Activated naive CD4-positive, alpha-beta T cell treated with anti-CD3 and anti-CD28 coated beads, Interleukin-2, amount 10 ng/mL, durations not matched to agents 7 days and 5 days (primary cell): ENCODE measurements around the gene ZMIZ1.

Source experiments
- CTCF ChIA-PET: fragments of 350-600 bp; sonication (Branson Sonifier 250); formaldehyde crosslinking; loops from one replicate; lab custom pipeline; 2021; ENCODE audit warnings: antibody characterized with exemption; lab: Charles Lee
- DNase-seq: peaks from one replicate; pipeline ENCODE4 v3.0.0-alpha.2; 2020
- H3K27ac Mint-ChIP-seq: one replicate; pipeline ENCODE4 v1.8.0; 2021; ENCODE audit warnings: mild to moderate bottlenecking, moderate library complexity, mixed read lengths
- H3K27me3 Mint-ChIP-seq: one replicate; pipeline ENCODE4 v1.8.0; 2021; ENCODE audit warnings: mild to moderate bottlenecking, mixed read lengths
- H3K36me3 Mint-ChIP-seq: one replicate; pipeline ENCODE4 v1.8.0; 2021; ENCODE audit warnings: mixed read lengths
- H3K4me1 Mint-ChIP-seq: one replicate; pipeline ENCODE4 v1.8.0; 2021; ENCODE audit warnings: mixed read lengths
- H3K4me3 Mint-ChIP-seq: one replicate; pipeline ENCODE4 v1.8.0; 2021; ENCODE audit warnings: mild to moderate bottlenecking, moderate library complexity, mixed read lengths
- H3K9me3 Mint-ChIP-seq: one replicate; pipeline ENCODE4 v1.8.0; 2021; ENCODE audit warnings: mixed read lengths

ZMIZ1 gene

DNA sequence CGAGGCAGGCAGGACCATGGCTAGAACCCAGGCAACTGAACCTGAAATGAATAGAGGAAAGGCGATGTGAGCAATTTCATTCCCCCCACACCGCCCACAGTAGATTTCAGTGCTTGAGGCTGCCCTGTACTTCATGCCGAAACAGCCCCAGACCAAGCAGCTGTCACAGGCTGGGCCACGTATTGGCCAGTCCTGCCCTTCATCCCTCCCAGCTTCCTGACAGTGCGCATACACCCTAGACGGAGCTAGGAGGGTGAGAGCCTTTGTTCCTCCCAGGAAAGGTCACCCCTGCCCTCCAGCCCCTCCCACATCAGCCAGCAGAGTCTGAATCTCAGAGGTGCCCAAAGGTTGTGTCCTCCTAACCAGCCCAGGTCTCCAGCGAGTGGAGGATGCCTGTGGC lies 98.8 kb downstream of the ZMIZ1 start:
- CTCF ChIA-PET = no interaction called here
- Mint-ChIP-seq H3K4me3 (no peak overlapping the region), H3K36me3 (no peaks in the 10 kb centered on the region), H3K27ac (no peak overlapping the region), H3K4me1 (no peaks in the 10 kb centered on the region), H3K27me3 (no peaks in the 10 kb centered on the region), H3K9me3 (no peaks in the 10 kb centered on the region)
- no peak for DNase-seq

- CTCF ChIA-PET = no interaction called here
- no peak overlapping the region for H3K4me3 Mint-ChIP-seq
Measured at GRCh38 chr10:79168210-79168609, 99.4 kb downstream of the ZMIZ1 start.

GRCh38 chr10:79170226-79170752 lies 101.5 kb downstream of the ZMIZ1 start:
- Mint-ChIP-seq H3K27me3 (peaks cover 8% of the 10 kb centered on the region), H3K9me3 (no peaks in the 10 kb centered on the region), H3K36me3 (no peaks in the 10 kb centered on the region), H3K4me1 (no peaks in the 10 kb centered on the region), H3K4me3 (no peak overlapping the region), H3K27ac (no peak overlapping the region)
- CTCF ChIA-PET = interaction anchor here (2.6 kb wide), 1 partner anchor 24 kb away, joined by 9 read pairs; no protein-coding TSS in a partner anchor
- no peak for DNase-seq

More at GRCh38 chr10:79168210-79168609, 99.4 kb downstream of the ZMIZ1 start:
- no peaks in the 10 kb centered on the region for H3K27me3 Mint-ChIP-seq
- no peak overlapping the region for H3K27ac Mint-ChIP-seq
- H3K4me1 Mint-ChIP-seq = no peaks in the 10 kb centered on the region
- no peaks in the 10 kb centered on the region for H3K36me3 Mint-ChIP-seq
- no peak for DNase-seq
- no peaks in the 10 kb centered on the region for H3K9me3 Mint-ChIP-seq

- CTCF ChIA-PET = interaction anchor here (2.6 kb wide), 1 partner anchor 23 kb away, joined by 9 read pairs; no protein-coding TSS in a partner anchor
- Mint-ChIP-seq H3K36me3 (no peaks in the 10 kb centered on the region), H3K4me3 (no peak overlapping the region), H3K27ac (no peak overlapping the region), H3K9me3 (no peaks in the 10 kb centered on the region), H3K27me3 (peaks cover 8% of the 10 kb centered on the region), H3K4me1 (no peaks in the 10 kb centered on the region)
- DNase-seq = no peak
Measured at GRCh38 chr10:79170993-79171392, 102.2 kb downstream of the ZMIZ1 start.

- H3K9me3 Mint-ChIP-seq = no peaks in the 10 kb centered on the region
- H3K4me1 Mint-ChIP-seq = no peaks in the 10 kb centered on the region
- H3K36me3 Mint-ChIP-seq = no peaks in the 10 kb centered on the region
- no peak overlapping the region for H3K27ac Mint-ChIP-seq
- peaks cover 8% of the 10 kb centered on the region for H3K27me3 Mint-ChIP-seq
- H3K4me3 Mint-ChIP-seq = no peak overlapping the region
- CTCF ChIA-PET = no interaction called here
- DNase-seq = no peak
Measured at GRCh38 chr10:79171504-79171903, 102.7 kb downstream of the ZMIZ1 start.

- Mint-ChIP-seq H3K27ac (no peak overlapping the region), H3K27me3 (peaks cover 8% of the 10 kb centered on the region), H3K4me3 (no peak overlapping the region), H3K36me3 (no peaks in the 10 kb centered on the region), H3K4me1 (no peaks in the 10 kb centered on the region), H3K9me3 (no peaks in the 10 kb centered on the region)
- DNase-seq = no peak
- CTCF ChIA-PET = no interaction called here
Measured at GRCh38 chr10:79172881-79173280, 104.1 kb downstream of the ZMIZ1 start.

DNA sequence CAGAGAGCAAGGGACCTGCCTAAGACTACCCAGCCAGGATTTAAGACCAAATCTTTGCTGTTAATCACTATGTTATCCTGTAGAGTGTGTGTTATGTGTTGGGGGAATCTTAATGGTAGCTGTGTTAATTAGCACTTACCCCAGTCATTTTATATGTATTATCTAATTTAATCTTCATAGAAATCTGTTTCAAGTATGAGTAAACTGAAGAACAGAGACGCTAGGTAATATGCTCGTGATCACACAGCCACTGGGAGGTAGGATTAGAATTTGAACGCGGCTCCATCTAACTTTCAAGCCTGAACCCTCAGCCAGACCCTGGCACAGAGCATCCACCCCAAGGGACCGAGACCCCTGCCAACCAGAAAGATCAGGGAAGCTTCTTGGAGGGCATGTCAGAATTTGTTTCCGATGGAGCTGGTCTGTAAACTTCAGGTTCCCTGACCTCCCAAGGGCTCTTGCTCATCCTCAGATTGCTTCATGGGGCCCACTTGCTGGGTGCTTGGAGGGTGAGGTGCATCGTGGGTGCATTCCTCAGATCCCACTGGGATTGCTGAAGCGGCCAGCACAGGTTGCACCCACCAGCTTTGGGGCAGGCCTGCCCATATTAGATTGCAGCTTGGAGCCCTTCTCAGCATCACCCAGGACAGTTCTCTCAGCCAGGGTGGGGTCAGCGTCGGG lies 105.0 kb downstream of the ZMIZ1 start:
- CTCF ChIA-PET = no interaction called here

DNA sequence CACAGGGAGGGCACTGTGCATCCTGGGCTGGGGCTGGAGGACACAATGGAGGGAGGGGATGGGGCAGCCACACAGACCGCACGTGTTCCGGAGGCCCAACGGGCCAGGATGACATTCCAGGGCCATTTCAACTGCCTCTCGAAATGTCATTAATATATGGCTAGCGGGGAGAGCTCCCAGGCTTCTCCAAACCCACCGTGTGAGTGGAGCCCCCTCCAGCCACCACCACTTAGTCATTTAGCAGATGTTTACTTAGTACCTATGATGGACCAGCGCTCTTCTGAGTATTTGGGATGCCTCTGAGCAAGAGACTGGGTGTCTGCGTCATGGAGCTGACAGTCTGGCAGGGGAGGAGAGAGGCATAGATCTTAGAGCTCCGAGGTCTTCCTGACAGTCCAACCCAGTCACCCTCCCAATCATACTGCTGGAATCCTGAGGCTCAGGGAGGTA lies 107.3 kb downstream of the ZMIZ1 start:
- peaks cover 8% of the 10 kb centered on the region for H3K27me3 Mint-ChIP-seq
- no peak overlapping the region for H3K4me3 Mint-ChIP-seq
- H3K36me3 Mint-ChIP-seq = no peaks in the 10 kb centered on the region
- H3K4me1 Mint-ChIP-seq = no peaks in the 10 kb centered on the region
- DNase-seq = no peak
- H3K9me3 Mint-ChIP-seq = no peaks in the 10 kb centered on the region
- CTCF ChIA-PET = no interaction called here
- no peak overlapping the region for H3K27ac Mint-ChIP-seq

More for the DNA sequence above, 105.0 kb downstream of the ZMIZ1 start:
- peaks cover 8% of the 10 kb centered on the region for H3K27me3 Mint-ChIP-seq
- H3K27ac Mint-ChIP-seq = no peak overlapping the region
- H3K4me3 Mint-ChIP-seq = no peak overlapping the region
- no peaks in the 10 kb centered on the region for H3K9me3 Mint-ChIP-seq
- H3K4me1 Mint-ChIP-seq = no peaks in the 10 kb centered on the region
- H3K36me3 Mint-ChIP-seq = no peaks in the 10 kb centered on the region
- no peak for DNase-seq

- Mint-ChIP-seq H3K27ac (no peak overlapping the region), H3K4me3 (no peak overlapping the region), H3K36me3 (no peaks in the 10 kb centered on the region), H3K9me3 (no peaks in the 10 kb centered on the region), H3K4me1 (no peaks in the 10 kb centered on the region), H3K27me3 (peaks cover 8% of the 10 kb centered on the region)
- DNase-seq = no peak
- CTCF ChIA-PET = no interaction called here
Measured at GRCh38 chr10:79176949-79177602, 108.3 kb downstream of the ZMIZ1 start.

GRCh38 chr10:79178070-79178576 lies 109.4 kb downstream of the ZMIZ1 start:
- CTCF ChIA-PET = no interaction called here
- DNase-seq = no peak
- Mint-ChIP-seq H3K4me1 (no peaks in the 10 kb centered on the region), H3K36me3 (no peaks in the 10 kb centered on the region), H3K27ac (no peak overlapping the region), H3K9me3 (no peaks in the 10 kb centered on the region), H3K27me3 (peaks cover 8% of the 10 kb centered on the region), H3K4me3 (no peak overlapping the region)

GRCh38 chr10:79178614-79179163 lies 109.9 kb downstream of the ZMIZ1 start:
- no peaks in the 10 kb centered on the region for H3K36me3 Mint-ChIP-seq
- CTCF ChIA-PET = interaction anchor here (3.7 kb wide), 1 partner anchor 16 kb away, joined by 13 read pairs; no protein-coding TSS in a partner anchor

DNA sequence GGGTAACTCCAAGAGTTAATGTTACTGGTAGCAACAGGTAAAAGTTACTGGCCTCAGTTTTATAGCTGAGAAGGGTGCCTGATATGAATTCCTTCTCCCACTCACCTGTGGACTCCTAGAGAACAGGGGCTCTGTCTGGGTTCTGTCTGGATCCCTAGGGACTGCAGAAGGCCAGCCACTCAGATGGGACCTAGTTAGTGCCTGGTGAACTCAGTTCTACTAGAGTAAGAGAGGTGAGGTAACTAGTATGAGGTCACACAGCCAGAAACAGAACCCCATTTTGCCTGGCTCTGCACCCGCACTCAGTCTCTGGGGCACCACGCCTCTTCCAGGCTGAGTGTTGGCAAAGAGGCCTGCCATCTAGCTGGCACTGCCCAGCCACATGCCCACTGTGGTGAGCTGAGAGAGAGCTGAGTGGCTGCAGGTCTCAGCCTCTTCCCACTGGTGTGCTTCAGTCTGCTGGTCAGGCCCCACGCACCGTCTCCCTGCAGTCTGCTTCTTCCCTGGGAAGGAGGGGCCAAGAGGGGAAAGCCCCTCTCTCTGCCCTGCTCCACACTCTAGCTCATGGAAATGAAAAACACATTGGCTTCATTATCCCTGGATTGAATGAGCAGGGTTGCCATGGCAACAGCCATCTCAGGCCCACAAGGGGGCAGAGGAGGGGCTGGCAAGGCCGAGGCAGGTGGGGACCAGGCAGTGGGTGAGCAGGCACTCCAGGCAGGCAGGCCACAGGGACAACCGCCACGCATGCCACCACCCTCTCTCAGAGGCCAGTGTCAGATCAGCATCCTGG lies 110.6 kb downstream of the ZMIZ1 start:
- H3K27ac Mint-ChIP-seq = no peak overlapping the region
- H3K4me3 Mint-ChIP-seq = no peak overlapping the region
- H3K4me1 Mint-ChIP-seq = no peaks in the 10 kb centered on the region
- no peaks in the 10 kb centered on the region for H3K9me3 Mint-ChIP-seq
- H3K27me3 Mint-ChIP-seq = peaks cover 13% of the 10 kb centered on the region
- CTCF ChIA-PET = interaction anchor here (3.7 kb wide), 1 partner anchor 15 kb away, joined by 13 read pairs; no protein-coding TSS in a partner anchor
- no peak for DNase-seq
- no peaks in the 10 kb centered on the region for H3K36me3 Mint-ChIP-seq

More at GRCh38 chr10:79178614-79179163, 109.9 kb downstream of the ZMIZ1 start:
- no peaks in the 10 kb centered on the region for H3K9me3 Mint-ChIP-seq
- no peak overlapping the region for H3K4me3 Mint-ChIP-seq
- no peak overlapping the region for H3K27ac Mint-ChIP-seq
- H3K4me1 Mint-ChIP-seq = no peaks in the 10 kb centered on the region
- DNase-seq = no peak
- peaks cover 8% of the 10 kb centered on the region for H3K27me3 Mint-ChIP-seq

DNA sequence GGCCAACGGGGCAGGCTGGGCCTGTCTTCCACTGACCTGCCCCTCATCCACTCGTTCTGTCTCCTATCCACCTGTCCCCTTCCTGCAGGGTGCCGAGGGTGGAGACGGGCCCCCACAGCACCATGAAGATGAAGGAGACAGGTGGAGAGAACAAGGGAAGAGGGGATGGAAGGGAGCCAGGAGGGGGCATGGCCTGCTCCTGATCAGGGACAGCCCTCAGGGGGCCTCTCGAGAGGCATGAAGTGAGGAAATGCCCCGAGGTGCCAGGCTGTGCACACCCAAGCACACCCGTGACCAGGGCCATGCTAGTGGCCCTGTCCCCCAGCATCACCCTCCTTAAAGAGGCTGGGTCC lies 111.2 kb downstream of the ZMIZ1 start:
- Mint-ChIP-seq H3K4me1 (no peaks in the 10 kb centered on the region), H3K4me3 (no peak overlapping the region), H3K27me3 (peaks cover 11% of the 10 kb centered on the region), H3K9me3 (no peaks in the 10 kb centered on the region), H3K36me3 (no peaks in the 10 kb centered on the region), H3K27ac (no peak overlapping the region)
- CTCF ChIA-PET = interaction anchor here (3.7 kb wide), 1 partner anchor 15 kb away, joined by 13 read pairs; no protein-coding TSS in a partner anchor
- no peak for DNase-seq
